K562 (cell line): ENCODE data around the gene TRIM65. TPM values are rescaled to one million over a fixed set of nuclear protein-coding genes. Genes with fewer than 3 reads are reported as not detected.
A peak's percentile ranks its signal among the peaks of the same experiment; 100 is the strongest.

ENCODE experiments used
- CHD4 ChIP-seq: fragments of 200-600 bp; sonication (generic); IDR thresholded peaks from 3 replicates; pipeline ENCODE4 v1.6.1; 2012; ENCODE audit warnings: low read depth, mild to moderate bottlenecking, mixed read lengths, low read length, inconsistent platforms; ENCODE audit not compliant: insufficient read depth, insufficient replicate concordance, poor library complexity, severe bottlenecking
- ESRRB ChIP-seq: fragments of 250-450 bp; sonication (Bioruptor Pico); IDR thresholded peaks from 2 replicates; pipeline ENCODE4 v1.5.0; 2020; ENCODE audit warnings: mild to moderate bottlenecking, moderate library complexity, borderline replicate concordance
- HMG20B ChIP-seq: fragments of 250-450 bp; sonication (Bioruptor Pico); IDR thresholded peaks from 2 replicates; pipeline ENCODE4 v1.5.0; 2021; ENCODE audit warnings: mild to moderate bottlenecking
- MGA ChIP-seq: fragments of 450-650 bp; IDR thresholded peaks from 2 replicates; pipeline ENCODE4 v1.6.1; 2016; ENCODE audit warnings: mild to moderate bottlenecking, moderate library complexity
- MTA2 ChIP-seq: fragments of 450-650 bp; IDR thresholded peaks from 2 replicates; pipeline ENCODE4 v1.6.1; 2016; ENCODE audit warnings: low read depth
- NEUROD1 ChIP-seq: fragments of 150-350 bp; IDR thresholded peaks from 2 replicates; pipeline ENCODE4 v1.6.1; 2014; ENCODE audit warnings: borderline replicate concordance, low read length, low read depth; ENCODE audit not compliant: partially characterized antibody
- POLR2AphosphoS2 ChIP-seq: IDR thresholded peaks from 2 replicates; pipeline ENCODE4 v1.6.1; 2012; ENCODE audit warnings: low read length, improper control_type of control experiment
- PRPF4 ChIP-seq: fragments of 200-400 bp; formaldehyde crosslinking; IDR thresholded peaks from one replicate; pipeline ENCODE4 v1.6.1; 2017; ENCODE audit warnings: low read length, low read depth, mild to moderate bottlenecking; ENCODE audit not compliant: insufficient read depth, poor library complexity, severe bottlenecking
- WHSC1 ChIP-seq: IDR thresholded peaks from one replicate; pipeline ENCODE4 v1.6.1; 2012; ENCODE audit warnings: low read length, control low read depth, inconsistent platforms
- ZNF507 ChIP-seq: conservative IDR thresholded peaks from 2 replicates; pipeline ENCODE4 v1.6.1; 2017; ENCODE audit warnings: missing genetic modification characterization, missing compliant biosample characterization
- ZNF696 ChIP-seq: fragments of 250-450 bp; sonication (Bioruptor Pico); conservative IDR thresholded peaks from 2 replicates; pipeline ENCODE4 v1.4.0; 2020; ENCODE audit warnings: mild to moderate bottlenecking, moderate library complexity
- ZNF778 ChIP-seq: fragments of 450-650 bp; formaldehyde crosslinking; IDR thresholded peaks from 2 replicates; pipeline ENCODE4 v1.4.0; 2020; ENCODE audit warnings: mild to moderate bottlenecking, moderate library complexity
- polyA plus RNA-seq, 8 experiments: library from polyadenylated mRNA; depleted of rRNA in 4 of 8; stranded (reverse) in 5 of 8; unstranded in 3 of 8; fragments of >200 nt; fragmentation: Nextera tagmentation in 2 of 8; fragmentation: Illumina TruSeq in 1 of 8; extraction: Ambion mirVana in 2 of 8; extraction: Trizol in 1 of 8; gene quantifications; 2 replicates each; pipeline versions ENCODE4 v1.2.1 to v1.2.3, GENCODE V29; 2011 to 2014; ENCODE audit warnings: inconsistent platforms in 1 of 8, missing spikeins in 1 of 8
- total RNA-seq, 7 experiments: library from RNA; depleted of rRNA in 6 of 7; stranded (reverse); fragments of >200 nt in 6 of 7; fragmentation: Illumina TruSeq in 2 of 7; extraction: Trizol in 2 of 7; gene quantifications; 2 replicates each; pipeline versions ENCODE4 v1.2.1 to v1.2.3, GENCODE V29; 2011 to 2021; ENCODE audit warnings: low replicate concordance in 1 of 7

TRIM65 gene
- total and polyA plus RNA-seq, 9 of the 15 experiments (the other 6 are each of a cell fraction or from before 2014, with no cell fraction given) = 2.8 to 45.7 (median 22.9) TPM

GRCh38 chr17:75904749-75905521 is 8.2 kb upstream of the TRIM65 start, which contains the start of gene MRPL38 (continued):
- TF ChIP-seq MGA = no peak; the same call in 1 of the 2 replicates
- no peak for TF ChIP-seq ZNF696 (CRISPR knock-in tag)
- no peak for TF ChIP-seq HMG20B (CRISPR knock-in tag)
- TF ChIP-seq PRPF4 = no peak
- TF ChIP-seq WHSC1 = no peak
- TF ChIP-seq ZNF778 (CRISPR knock-in tag) = no peak
- no peak for TF ChIP-seq CHD4
- no peak for TF ChIP-seq POLR2AphosphoS2
- no peak for TF ChIP-seq ESRRB (CRISPR knock-in tag)
- no peak for TF ChIP-seq MTA2
- TF ChIP-seq ZNF507 (tag) = no peak
- peak; percentile 57 for TF ChIP-seq NEUROD1
